Measurements from ENCODE around the gene NCAPD2.

Gene NCAPD2, protein sequence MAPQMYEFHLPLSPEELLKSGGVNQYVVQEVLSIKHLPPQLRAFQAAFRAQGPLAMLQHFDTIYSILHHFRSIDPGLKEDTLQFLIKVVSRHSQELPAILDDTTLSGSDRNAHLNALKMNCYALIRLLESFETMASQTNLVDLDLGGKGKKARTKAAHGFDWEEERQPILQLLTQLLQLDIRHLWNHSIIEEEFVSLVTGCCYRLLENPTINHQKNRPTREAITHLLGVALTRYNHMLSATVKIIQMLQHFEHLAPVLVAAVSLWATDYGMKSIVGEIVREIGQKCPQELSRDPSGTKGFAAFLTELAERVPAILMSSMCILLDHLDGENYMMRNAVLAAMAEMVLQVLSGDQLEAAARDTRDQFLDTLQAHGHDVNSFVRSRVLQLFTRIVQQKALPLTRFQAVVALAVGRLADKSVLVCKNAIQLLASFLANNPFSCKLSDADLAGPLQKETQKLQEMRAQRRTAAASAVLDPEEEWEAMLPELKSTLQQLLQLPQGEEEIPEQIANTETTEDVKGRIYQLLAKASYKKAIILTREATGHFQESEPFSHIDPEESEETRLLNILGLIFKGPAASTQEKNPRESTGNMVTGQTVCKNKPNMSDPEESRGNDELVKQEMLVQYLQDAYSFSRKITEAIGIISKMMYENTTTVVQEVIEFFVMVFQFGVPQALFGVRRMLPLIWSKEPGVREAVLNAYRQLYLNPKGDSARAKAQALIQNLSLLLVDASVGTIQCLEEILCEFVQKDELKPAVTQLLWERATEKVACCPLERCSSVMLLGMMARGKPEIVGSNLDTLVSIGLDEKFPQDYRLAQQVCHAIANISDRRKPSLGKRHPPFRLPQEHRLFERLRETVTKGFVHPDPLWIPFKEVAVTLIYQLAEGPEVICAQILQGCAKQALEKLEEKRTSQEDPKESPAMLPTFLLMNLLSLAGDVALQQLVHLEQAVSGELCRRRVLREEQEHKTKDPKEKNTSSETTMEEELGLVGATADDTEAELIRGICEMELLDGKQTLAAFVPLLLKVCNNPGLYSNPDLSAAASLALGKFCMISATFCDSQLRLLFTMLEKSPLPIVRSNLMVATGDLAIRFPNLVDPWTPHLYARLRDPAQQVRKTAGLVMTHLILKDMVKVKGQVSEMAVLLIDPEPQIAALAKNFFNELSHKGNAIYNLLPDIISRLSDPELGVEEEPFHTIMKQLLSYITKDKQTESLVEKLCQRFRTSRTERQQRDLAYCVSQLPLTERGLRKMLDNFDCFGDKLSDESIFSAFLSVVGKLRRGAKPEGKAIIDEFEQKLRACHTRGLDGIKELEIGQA (N-terminal part only)

GRCh38 chr12:6493497-6494257 is at the start of gene NCAPD2:
NCAPD2 (plus strand) TSS chr12:6494102; CDS start chr12:6495099, 997 bp downstream.
- peak within 1 kb of the TSS; percentile 98 for H3K27ac ChIP-seq
- no peak for TF ChIP-seq ZFX (IDR thresholded peaks at IDR 0.05; ENCODE audit: borderline replicate concordance)
- peak; percentile 34 for TF ChIP-seq CTCF (IDR thresholded peaks at IDR 0.05)

DNA sequence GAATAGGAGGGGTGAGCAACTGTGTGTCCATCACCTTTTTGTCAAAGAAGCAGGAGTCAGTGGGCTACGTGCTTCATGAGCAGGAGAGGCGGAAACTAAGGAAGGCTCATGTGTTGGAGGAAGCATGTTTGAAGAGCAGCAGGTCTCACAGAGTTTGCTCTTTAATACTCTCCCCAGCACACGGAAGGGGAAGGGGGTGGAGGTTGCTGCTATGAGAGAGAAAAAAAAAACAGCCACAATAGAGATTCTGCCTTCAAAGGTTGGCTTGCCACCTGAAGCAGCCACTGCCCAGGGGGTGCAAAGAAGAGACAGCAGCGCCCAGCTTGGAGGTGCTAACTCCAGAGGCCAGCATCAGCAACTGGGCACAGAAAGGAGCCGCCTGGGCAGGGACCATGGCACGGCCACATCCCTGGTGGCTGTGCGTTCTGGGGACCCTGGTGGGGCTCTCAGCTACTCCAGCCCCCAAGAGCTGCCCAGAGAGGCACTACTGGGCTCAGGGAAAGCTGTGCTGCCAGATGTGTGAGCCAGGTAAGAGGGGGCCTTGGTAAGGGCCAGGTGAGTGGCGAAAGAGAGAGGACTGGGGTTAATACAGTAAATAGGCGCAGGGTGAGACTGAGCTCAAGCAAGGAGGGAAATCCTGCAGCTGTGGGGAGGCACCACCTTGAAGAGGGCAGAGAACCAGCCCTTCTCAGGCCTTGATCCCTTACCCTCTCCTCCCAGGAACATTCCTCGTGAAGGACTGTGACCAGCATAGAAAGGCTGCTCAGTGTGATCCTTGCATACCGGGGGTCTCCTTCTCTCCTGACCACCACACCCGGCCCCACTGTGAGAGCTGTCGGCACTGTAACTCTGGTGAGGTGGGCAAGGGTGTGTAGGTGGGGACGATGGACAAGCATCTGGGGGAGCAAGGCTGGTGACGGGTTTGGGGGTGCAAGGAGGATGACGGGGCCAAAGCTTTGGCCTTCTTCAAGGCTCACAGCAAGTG is 48.9 kb upstream of the NCAPD2 start, which contains the start of gene CD27:
Gene CD27 (plus strand): TSS at position 252 of the 985 bp plus-strand sequence. CDS start 141 bp downstream, at position 393.
- TF ChIP-seq ZFX (IDR thresholded peaks at IDR 0.05; ENCODE audit: borderline replicate concordance): no peak
- TF ChIP-seq CTCF (IDR thresholded peaks at IDR 0.05): no peak
- H3K27ac ChIP-seq: peak within 1 kb of the TSS; percentile 7; the same call in 1 of the 2 replicates

DNA sequence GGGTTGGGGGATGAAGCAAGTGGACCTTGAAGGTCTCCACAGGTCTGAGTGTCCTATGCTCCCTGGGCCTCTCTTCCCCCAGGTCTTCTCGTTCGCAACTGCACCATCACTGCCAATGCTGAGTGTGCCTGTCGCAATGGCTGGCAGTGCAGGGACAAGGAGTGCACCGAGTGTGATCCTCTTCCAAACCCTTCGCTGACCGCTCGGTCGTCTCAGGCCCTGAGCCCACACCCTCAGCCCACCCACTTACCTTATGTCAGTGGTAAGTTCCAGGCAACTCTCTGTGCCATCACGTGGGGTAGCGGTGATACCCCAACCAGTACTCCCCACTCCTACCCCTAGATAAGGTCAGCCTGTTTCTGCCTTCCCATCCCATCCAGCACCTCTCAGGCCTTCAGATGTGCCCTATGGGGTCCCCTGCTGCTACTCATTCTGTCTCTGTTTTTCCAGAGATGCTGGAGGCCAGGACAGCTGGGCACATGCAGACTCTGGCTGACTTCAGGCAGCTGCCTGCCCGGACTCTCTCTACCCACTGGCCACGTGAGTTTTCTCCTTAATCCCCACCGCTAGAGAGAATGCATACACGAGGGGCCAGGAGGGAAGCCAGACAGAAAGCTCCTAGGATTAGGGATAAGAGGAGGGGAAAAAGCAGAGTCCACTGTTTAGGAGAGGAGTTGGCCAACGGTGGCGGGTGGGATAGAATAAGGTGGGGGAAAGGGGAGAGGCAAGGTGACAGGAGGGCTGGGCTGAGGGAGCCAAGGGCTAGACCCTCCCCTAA is 43.6 kb upstream of the NCAPD2 start:
- H3K27ac ChIP-seq: peak overlapping the region; percentile 98
- TF ChIP-seq CTCF (IDR thresholded peaks at IDR 0.05): no peak
- TF ChIP-seq ZFX (IDR thresholded peaks at IDR 0.05; ENCODE audit: borderline replicate concordance): no peak

- H3K27ac ChIP-seq: peak overlapping the region; percentile 98
- no peak for TF ChIP-seq ZFX (IDR thresholded peaks at IDR 0.05; ENCODE audit: borderline replicate concordance)
- no peak for TF ChIP-seq CTCF (IDR thresholded peaks at IDR 0.05)
Measured at GRCh38 chr12:6450869-6451347, 43.0 kb upstream of the NCAPD2 start.

DNA sequence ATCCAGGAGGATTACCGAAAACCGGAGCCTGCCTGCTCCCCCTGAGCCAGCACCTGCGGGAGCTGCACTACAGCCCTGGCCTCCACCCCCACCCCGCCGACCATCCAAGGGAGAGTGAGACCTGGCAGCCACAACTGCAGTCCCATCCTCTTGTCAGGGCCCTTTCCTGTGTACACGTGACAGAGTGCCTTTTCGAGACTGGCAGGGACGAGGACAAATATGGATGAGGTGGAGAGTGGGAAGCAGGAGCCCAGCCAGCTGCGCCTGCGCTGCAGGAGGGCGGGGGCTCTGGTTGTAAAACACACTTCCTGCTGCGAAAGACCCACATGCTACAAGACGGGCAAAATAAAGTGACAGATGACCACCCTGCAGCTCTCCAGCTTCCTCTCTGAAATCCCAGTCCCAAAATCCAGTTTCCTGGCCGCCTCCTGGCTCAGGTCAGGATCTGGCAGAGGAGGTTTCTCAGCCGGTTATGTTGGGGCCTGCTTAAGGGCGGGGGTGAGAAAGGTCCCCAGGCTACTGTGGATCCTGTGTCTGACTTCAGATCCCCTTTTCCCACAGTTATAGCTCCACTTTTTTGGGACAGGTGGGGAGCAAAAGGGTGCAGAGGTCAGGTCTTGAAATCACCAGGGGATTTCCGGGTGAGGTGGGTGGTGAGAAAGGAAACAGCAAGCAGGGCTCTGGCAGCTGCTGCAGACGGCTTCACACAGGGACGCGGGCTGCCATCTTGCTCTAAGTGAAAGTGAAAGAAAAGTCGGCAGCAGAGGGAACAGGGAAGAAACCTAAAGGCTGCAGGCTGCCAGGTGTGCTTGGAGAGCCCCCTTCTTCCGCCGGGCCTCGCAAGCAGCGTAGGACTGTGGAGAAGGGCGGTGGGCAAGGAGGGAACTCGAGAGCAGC is 42.3 kb upstream of the NCAPD2 start, which contains the start of gene TAPBPL:
Gene TAPBPL (plus strand): TSS at position 695 of the 897 bp plus-strand sequence. CDS start 207 bp downstream, outside the sequence.
- TF ChIP-seq CTCF (IDR thresholded peaks at IDR 0.05) (no peak), ZFX (IDR thresholded peaks at IDR 0.05; ENCODE audit: borderline replicate concordance) (no peak)
- peak within 1 kb of the TSS; percentile 98 for H3K27ac ChIP-seq
